Osteoblast (primary cell): ENCODE results near the gene INPP5B. TPM values are rescaled to one million over a fixed set of nuclear protein-coding genes. Genes with fewer than 3 reads are reported as not detected.
A peak's percentile ranks its signal among the peaks of the same experiment; 100 is the strongest.

Experiments
- DNase-seq: peaks from one replicate; pipeline ENCODE4 v3.0.0; 2011; ENCODE audit warnings: low spot score, mixed read lengths; ENCODE audit not compliant: insufficient read length; ENCODE audit errors: missing footprints
- H2AFZ ChIP-seq: 2 replicates; pipeline ENCODE4 v1.6.0; 2011; ENCODE audit warnings: mild to moderate bottlenecking, low read length
- H3K27ac ChIP-seq: 2 replicates; pipeline ENCODE4 v1.5.1; 2011; ENCODE audit warnings: mild to moderate bottlenecking, low read depth, low read length, moderate library complexity
- H3K27me3 ChIP-seq: 2 replicates; pipeline ENCODE4 v1.6.0; 2012; ENCODE audit warnings: mild to moderate bottlenecking, control low read depth, inconsistent platforms, low read length, moderate library complexity; ENCODE audit not compliant: insufficient read depth
- H3K36me3 ChIP-seq: 2 replicates; pipeline ENCODE4 v1.5.1; 2011; ENCODE audit warnings: mild to moderate bottlenecking, low read length, control low read depth, moderate library complexity; ENCODE audit not compliant: insufficient read depth
- H3K4me1 ChIP-seq: 2 replicates; pipeline ENCODE4 v1.5.1; 2011; ENCODE audit warnings: mild to moderate bottlenecking, low read length, control low read depth, moderate library complexity; ENCODE audit not compliant: insufficient read depth
- H3K4me2 ChIP-seq: 2 replicates; pipeline ENCODE4 v1.6.0; 2011; ENCODE audit warnings: mild to moderate bottlenecking, low read length; ENCODE audit not compliant: insufficient read depth
- H3K4me3 ChIP-seq: fragments of 200-600 bp; sonication (generic); 3 replicates; pipeline ENCODE4 v1.5.1; 2012; ENCODE audit warnings: mild to moderate bottlenecking, low read length, inconsistent platforms; ENCODE audit not compliant: insufficient read depth
- H3K79me2 ChIP-seq: 2 replicates; pipeline ENCODE4 v1.6.0; 2012; ENCODE audit warnings: mild to moderate bottlenecking, low read length, control low read depth, inconsistent platforms; ENCODE audit not compliant: insufficient read depth
- H3K9me3 ChIP-seq: 2 replicates; pipeline ENCODE4 v1.5.1; 2011; ENCODE audit warnings: low read depth, low read length, control low read depth
- H4K20me1 ChIP-seq: 2 replicates; pipeline ENCODE4 v1.6.0; 2012; ENCODE audit warnings: mild to moderate bottlenecking, low read length, control low read depth; ENCODE audit not compliant: insufficient read depth
- CTCF ChIP-seq: IDR thresholded peaks from 2 replicates; pipeline ENCODE4 v1.5.1; 2011; ENCODE audit warnings: mild to moderate bottlenecking, low read depth, low read length, moderate library complexity; ENCODE audit errors: extremely low read depth
- total RNA-seq: library from RNA; depleted of rRNA; stranded (reverse); fragments of >200 nt; gene quantifications from 2 replicates; pipeline ENCODE4 v1.2.3, GENCODE V29; 2012

INPP5B gene
- total RNA-seq, 1 donor, result 39.4 TPM

DNA sequence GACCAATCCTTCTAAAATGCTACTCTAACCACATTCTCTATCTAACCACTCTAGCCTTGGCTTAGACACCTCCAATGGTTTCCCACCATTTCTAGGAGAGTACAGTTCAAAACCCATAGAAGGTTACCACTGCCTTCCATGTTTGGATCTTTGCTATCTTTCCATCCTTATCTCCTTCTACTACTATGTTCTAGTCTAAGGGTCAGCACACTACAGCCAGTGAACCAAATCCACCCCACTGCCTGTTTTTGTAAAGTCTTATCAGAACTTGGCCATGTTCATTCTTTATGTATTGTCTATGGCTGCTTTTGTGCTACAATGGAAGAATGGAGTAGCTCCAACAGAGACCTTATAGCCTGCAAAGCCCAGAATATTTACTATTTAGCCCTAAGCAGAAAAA, 93.7 kb downstream of the INPP5B start:
- no peaks in the 10 kb centered on the region for H3K27me3 ChIP-seq
- peaks cover 2% of the 10 kb centered on the region for H3K4me1 ChIP-seq
- H3K27ac ChIP-seq, result no peak overlapping the region
- H3K9me3 ChIP-seq, result no peaks in the 10 kb centered on the region
- DNase-seq, result no peak
- H4K20me1 ChIP-seq, result peaks cover 21% of the 10 kb centered on the region
- peaks cover 23% of the 10 kb centered on the region for H3K36me3 ChIP-seq
- H3K79me2 ChIP-seq, result peaks cover 86% of the 10 kb centered on the region
- no peak overlapping the region for H3K4me3 ChIP-seq
- no peak for TF ChIP-seq CTCF
- no peak overlapping the region for H2AFZ ChIP-seq
- no peak overlapping the region for H3K4me2 ChIP-seq

GRCh38 chr1:37851782-37852210, 95.1 kb downstream of the INPP5B start:
- no peak overlapping the region for H3K27ac ChIP-seq
- H4K20me1 ChIP-seq, result peaks cover 25% of the 10 kb centered on the region
- H3K36me3 ChIP-seq, result peaks cover 22% of the 10 kb centered on the region
- no peak overlapping the region for H3K4me3 ChIP-seq
- no peaks in the 10 kb centered on the region for H3K9me3 ChIP-seq
- no peak overlapping the region for H2AFZ ChIP-seq
- DNase-seq, result peak; percentile 64
- no peak for TF ChIP-seq CTCF
- H3K4me2 ChIP-seq, result no peak overlapping the region
- H3K27me3 ChIP-seq, result no peaks in the 10 kb centered on the region
- peaks cover 86% of the 10 kb centered on the region for H3K79me2 ChIP-seq
- H3K4me1 ChIP-seq, result no peaks in the 10 kb centered on the region

GRCh38 chr1:37851262-37851661, 95.6 kb downstream of the INPP5B start:
- Histone ChIP-seq H3K4me3 (no peak overlapping the region), H3K4me1 (no peaks in the 10 kb centered on the region), H3K4me2 (no peak overlapping the region), H2AFZ (no peak overlapping the region), H3K27ac (no peak overlapping the region), H3K79me2 (peaks cover 89% of the 10 kb centered on the region), H3K9me3 (no peaks in the 10 kb centered on the region), H3K36me3 (peaks cover 20% of the 10 kb centered on the region), H4K20me1 (peaks cover 28% of the 10 kb centered on the region), H3K27me3 (no peaks in the 10 kb centered on the region)
- no peak for TF ChIP-seq CTCF
- no peak for DNase-seq

DNA sequence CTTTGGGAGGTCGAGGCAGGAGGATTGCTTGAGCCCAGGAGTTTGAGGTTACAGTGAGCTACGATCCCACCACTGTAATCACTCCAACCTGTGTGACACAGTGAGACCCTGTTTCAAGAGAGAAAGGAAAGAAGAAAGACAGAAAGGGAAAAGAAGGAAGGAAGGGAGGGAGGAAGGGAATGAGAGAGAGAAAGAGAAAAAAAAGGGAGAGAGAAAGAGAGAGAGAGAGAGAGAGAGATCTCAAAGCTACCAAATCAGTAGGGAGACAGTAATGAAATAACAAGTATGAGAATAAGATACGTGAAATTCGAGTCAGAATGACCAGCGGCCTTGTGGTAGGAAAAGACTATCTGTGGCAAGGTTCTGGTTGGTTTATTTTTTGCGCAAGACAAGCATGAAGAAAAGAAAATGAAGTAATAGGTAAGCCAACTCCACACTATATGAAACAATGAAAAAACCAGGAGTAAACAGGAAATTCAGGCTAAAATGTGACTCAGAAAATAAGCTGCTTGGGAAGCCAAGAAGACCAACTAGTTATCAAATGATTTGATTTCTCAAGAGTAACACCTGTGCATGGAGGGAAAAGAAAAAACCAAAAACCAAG, 96.4 kb downstream of the INPP5B start:
- no peak for TF ChIP-seq CTCF
- H3K36me3 ChIP-seq, result peaks cover 20% of the 10 kb centered on the region
- H2AFZ ChIP-seq, result no peak overlapping the region
- no peak overlapping the region for H3K4me3 ChIP-seq
- H3K27ac ChIP-seq, result no peak overlapping the region
- H3K4me1 ChIP-seq, result no peaks in the 10 kb centered on the region
- H3K9me3 ChIP-seq, result no peaks in the 10 kb centered on the region
- no peak overlapping the region for H3K4me2 ChIP-seq
- peaks cover 30% of the 10 kb centered on the region for H4K20me1 ChIP-seq
- H3K79me2 ChIP-seq, result peaks cover 94% of the 10 kb centered on the region
- DNase-seq, result no peak
- no peaks in the 10 kb centered on the region for H3K27me3 ChIP-seq
